ENCODE data around the gene FOXP1. TPM values are rescaled to one million over a fixed set of nuclear protein-coding genes. Genes with fewer than 3 reads are reported as not detected.
A peak's percentile ranks its signal among the peaks of the same experiment; 100 is the strongest.

The FOXP1 gene
- total RNA-seq, 1 donor from 2014 or later = 72.3 TPM

DNA sequence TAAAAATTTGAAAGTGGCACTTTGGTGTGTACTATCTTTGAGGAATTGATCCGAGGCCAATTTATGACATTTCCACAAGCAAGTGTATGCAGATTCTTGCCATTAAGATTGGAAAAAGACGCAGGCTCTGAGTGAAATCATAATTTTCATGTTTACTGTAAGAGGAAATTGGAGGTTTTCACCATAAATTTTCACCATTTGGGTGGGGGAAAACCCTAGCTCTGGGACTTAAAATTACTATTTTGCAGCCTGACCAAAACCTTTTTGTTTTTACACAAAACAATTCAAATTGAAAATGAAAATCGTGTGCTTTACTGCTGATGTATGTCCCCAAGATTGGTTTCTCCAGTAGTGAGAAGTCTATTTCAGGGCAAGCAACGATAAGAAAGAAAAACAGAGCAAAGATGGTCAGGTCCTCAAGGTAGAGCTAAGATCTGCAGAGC lies 282.6 kb downstream of the FOXP1 start:
- DNase-seq = no peak

DNA sequence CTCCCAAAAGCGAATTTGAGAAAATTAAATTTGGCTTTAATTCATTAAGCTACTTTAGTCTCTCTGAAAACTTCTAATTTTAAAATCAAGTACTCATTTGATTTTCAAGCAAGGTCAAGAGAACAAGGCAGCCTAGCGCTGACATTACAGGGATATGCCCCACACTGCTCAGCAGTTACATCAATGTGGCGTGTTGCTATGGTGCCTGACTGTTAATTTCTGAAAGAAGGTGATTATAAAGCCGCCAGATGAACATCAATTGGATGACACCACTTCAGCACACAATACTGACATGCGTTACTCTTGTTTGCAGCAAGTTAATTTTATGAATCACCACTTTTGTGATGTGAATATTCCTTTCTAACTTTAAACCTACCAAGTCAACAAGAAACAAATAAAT lies 284.4 kb downstream of the FOXP1 start:
- no peak for DNase-seq

DNA sequence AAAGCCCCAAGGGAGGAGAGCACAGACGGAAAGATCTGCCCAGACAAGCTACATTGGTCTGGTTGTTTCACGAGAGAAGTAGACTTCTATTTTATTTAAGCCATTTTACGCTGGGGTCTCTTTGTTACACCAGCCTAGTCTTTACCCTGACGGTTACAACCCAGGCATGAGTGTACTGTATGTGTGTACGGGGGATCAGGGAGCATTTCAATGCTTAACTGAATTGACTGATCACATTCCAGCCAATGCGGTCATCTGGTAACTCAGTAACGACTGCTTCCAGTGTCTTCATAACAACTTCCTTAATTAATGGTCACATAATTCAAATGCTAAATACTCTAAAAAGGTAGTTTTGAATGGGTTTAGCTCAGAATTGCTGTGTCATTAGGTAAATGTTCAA lies 288.6 kb downstream of the FOXP1 start:
- DNase-seq = no peak

DNA sequence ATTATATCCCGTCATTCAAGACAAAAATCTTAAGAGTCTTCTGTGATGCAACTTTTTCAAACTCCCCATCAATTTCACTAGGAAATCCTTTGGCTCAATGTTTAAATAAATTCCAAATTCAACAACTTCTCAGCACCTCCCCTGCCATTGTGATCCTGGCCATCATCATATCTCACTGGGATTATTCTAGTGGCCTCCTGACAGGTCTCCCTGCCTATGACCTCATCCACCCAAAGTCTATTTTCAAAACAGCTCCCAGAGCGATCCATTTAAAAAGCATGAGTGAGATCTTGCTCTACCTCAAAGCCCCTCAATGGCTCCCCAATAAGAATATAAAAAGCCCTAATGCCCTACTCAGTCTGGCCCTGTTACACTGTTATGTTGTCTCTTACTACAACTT lies 293.2 kb downstream of the FOXP1 start:
- DNase-seq = no peak

DNA sequence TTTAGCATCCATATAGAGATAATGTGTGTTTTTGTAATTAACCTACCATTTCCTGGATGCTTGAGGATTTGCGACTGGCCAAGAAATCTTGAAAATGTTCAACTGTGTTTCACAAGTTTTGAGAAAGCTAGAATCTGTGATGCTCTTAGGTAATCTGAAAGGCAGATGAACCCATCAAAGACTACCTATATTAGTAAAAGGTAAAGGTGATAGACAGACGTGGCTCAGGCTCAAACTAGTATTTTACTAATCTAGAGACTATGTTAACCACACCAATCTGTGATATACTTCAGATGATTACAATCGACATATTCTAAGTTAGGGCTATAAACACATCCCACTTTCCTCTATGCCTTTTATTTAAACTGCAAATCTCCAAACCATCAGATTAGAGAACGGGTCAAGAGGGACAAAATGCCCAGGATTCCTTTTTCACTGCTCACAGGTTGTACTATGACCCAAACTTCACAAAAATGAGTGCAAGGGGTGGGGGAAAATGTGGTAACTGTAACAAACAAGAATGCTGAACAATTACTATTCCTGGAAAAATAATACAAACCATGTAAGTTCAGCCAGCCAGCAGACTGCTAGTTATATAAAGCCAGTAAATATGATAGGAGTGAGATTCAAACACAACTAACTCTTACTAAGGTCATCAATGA lies 295.1 kb downstream of the FOXP1 start:
- DNase-seq = no peak

DNA sequence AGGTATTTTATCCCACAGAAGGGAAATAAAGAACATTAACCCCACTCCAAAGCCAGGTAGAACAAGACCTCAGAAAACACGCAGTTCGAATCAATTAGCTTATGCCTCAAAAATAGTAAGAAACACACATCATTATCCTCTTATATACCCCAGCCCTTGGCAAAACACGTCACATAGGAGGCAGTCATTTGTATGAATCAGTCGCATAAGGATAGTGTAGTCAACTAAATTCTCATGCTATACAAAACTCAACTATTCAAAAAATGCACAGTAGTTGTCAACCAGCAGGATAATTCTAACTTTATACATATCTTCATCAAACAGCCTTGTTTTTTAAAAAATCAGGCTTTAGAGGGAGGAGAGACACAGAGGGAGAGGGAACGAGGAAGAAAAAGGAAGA lies 298.4 kb downstream of the FOXP1 start:
- no peak for DNase-seq

DNA sequence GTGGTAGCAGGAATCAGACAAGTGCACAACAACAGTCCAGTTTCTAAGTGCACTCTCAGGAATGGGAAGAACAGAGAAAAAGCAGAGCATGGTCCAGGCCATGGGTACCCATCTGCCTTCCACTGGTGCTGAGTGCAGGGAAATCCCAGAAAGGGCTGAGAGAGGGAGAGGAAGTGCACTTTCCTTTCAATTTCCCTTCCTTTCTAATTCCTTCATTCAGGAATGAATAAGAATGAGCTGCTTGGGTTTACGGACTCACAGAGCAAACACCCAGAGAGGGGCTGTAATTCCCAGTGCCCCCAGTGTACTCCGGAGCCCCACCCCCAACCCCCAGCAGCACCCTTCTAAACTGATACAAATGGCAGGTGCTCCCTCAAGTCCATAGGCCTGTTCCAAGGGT lies 300.6 kb downstream of the FOXP1 start:
- no peak for DNase-seq

DNA sequence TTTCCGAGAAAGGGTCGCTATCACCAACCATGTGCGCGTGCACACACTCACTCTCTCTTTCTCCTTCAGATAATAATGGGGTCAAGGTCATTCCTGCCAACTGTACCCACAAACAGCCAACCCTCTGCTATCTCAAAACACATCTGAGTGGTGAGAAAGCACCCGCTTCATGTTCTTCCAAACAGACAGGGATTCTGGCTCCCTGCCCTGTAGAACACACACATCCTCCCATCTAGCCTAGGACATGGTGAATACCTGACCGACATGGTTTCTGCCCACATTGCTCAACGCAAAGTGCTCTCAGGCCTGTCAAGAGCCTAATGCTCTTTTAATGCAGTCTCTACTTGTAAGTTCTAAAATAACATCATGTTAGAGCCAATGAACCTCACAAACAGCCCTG lies 302.2 kb downstream of the FOXP1 start:
- DNase-seq = no peak

DNA sequence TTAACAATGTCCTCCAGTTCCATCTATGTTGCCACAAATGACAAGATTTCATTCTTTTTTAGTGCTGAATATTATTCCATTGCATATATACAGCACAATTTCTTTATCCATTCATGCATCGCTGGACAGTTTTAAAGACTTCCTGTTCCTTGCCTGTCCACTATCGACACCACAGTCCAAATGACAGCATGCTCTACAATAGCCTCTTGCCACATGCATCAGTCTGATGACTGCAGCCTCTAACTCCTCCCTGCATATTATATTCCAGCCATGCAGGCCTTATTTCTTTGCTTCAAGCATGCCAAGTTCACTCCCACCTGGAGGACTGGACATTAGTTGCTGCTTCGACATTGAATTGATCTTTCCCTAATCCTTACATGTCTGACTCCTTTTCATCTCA lies 306.2 kb downstream of the FOXP1 start:
- DNase-seq = no peak

DNA sequence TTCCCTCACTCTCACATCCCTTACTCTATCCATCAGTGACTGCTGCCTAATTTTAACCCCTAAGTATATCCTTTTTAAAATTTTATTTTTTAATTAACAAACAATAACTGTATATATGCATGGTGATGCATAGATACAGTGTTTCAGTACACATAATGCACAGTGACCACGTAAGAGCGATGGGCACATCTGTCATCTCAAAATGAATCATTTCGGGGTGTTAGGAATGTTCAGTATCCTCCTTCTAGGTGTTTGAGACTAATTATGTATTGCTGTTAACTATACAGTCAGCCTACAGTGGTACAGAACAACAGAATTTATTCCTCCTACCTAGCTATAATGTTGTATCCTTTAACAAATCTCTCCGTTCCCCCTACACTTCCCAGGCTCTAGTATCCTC lies 307.0 kb downstream of the FOXP1 start:
- DNase-seq = no peak

DNA sequence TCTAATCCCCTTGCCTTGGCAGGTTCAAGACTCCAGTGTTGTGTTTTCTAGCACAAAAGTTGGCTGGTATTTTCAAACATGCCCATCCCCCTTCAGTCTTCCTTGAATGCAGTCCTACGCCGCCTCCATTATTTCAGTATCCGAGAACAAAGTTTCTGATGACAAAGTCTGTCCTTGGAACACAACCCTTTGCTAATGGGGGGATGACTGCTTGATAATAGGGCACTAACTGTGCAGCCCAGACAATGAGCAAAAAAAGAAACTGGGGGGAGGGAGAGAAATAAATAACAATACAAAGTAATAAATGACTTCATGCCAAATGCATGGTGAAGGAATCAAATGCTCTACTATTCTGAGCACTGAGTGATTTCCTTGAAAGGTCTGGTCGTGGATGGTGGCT lies 310.1 kb downstream of the FOXP1 start:
- no peak for DNase-seq

DNA sequence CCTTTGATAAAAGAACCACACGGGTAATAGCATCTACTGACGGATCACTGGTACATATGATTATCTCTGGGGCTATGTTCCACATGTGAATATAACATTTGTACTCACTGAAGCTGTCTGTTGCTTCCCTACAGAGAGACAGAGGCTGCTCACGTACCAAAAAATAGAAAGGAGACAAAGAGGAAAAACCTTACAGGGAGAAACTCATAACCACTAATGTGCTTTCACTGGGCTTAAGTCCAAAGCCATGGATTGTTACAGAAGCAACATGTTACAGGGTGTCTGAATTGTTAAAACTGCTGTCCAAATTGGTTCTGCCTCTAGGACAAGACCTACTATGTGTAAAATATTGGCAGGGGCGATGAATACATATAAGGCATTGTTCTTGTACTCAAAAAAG lies 311.9 kb downstream of the FOXP1 start:
- no peak for DNase-seq

DNA sequence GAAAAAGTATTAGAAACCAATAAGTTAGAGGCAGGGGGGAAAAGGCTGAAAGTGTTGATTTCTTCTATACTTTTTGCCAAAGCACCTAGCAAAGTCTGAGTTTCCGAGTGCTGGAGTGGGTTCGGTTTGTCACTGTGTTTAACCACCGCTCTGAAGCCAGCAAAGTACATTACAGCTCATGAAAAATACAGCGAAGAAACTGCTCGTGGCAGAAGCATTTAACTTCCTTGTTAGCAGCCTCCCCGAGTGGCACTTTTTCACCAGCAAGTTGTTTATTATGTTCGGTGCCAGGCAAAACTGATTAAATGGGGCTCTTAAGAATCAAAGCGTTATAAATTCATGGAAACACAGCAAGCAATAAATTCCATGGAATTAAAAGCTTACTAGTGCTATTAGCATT lies 313.6 kb downstream of the FOXP1 start:
- no peak for DNase-seq

DNA sequence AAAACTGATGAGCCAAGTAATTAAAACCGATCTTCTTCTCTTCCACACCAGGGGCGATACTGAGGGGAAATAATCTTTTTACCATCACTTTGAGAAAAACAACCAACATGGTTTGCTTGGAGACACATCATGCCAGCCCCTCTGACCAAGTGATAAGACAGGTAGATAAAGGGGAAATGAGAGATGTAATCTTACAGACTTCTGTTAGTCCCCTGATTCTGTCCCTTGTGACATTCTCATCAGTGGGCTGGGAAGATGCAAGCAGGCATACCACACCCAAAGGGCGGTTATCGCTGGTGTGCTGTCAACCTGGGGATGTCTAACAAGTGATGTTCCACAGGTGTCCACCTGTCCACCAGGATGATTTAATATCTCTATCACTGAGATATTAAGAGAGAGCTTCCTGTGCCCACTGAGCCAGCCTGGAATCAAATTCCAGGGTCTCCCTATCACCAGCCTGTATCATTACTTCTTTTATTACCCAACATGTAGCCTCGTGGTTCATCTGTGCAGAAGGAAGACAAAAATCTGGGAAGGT lies 315.0 kb downstream of the FOXP1 start:
- no peak for DNase-seq

DNA sequence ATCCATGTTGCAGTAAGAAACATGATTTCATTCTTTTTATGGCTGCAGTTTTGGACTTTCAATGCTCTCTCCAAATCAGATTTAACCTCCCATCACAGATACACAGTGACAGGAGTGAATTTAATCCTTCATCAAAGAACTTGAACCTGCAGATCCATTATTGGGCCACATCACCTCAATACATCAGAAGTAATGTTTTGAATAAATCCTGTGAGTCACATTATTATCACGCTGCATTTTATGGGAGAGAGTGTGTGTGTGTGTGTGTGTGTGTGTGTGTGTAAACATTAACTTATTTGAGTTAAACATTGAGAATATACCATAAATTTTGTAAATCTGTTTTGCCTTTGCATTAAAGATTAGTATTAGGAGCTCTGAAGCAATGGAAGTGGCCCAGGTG lies 316.7 kb downstream of the FOXP1 start:
- no peak for DNase-seq

DNA sequence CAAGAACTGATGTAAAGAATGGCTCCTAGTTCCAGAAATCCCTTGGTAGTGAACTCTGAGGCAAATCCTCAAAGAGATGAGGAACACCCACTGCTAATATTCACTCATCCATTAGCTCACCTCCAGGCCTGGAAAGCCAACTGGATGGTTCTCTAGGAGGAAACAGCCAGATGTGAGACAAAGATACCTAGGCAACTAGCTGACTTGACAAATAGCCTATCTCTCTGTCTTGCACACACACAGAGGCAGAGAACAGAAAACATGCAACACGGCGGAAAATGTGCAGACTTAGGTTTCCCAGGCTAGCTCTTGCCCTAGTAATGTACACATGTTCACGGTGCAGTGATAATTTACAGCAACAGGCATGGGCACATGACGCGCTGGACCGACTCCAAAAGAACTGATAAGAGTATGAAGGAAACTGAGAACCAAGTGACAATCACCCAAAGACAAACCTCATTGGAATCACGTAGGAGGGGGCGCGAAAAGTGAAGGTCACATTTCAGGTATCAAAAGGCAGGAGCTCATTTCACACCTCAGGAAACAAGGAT lies 318.1 kb downstream of the FOXP1 start:
- DNase-seq = no peak

DNA sequence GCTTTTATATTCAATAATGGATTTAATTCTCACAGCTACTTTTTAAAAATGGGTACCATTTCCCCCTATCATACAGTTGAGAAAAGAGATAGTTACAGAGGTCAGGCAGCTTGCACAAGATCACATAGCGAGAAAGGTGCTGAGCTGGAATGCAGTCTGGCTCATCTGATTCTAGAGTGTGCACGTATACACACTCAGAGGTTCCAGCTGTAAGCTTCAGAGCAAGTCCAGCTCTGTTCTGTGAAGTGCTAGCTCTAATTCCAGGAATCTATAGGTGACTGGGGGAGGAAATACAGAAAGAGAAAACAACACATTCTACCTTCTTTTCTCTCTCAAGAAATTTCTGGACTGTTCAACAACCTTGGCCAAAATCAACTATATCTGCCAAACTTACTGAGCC lies 318.7 kb downstream of the FOXP1 start:
- no peak for DNase-seq

DNA sequence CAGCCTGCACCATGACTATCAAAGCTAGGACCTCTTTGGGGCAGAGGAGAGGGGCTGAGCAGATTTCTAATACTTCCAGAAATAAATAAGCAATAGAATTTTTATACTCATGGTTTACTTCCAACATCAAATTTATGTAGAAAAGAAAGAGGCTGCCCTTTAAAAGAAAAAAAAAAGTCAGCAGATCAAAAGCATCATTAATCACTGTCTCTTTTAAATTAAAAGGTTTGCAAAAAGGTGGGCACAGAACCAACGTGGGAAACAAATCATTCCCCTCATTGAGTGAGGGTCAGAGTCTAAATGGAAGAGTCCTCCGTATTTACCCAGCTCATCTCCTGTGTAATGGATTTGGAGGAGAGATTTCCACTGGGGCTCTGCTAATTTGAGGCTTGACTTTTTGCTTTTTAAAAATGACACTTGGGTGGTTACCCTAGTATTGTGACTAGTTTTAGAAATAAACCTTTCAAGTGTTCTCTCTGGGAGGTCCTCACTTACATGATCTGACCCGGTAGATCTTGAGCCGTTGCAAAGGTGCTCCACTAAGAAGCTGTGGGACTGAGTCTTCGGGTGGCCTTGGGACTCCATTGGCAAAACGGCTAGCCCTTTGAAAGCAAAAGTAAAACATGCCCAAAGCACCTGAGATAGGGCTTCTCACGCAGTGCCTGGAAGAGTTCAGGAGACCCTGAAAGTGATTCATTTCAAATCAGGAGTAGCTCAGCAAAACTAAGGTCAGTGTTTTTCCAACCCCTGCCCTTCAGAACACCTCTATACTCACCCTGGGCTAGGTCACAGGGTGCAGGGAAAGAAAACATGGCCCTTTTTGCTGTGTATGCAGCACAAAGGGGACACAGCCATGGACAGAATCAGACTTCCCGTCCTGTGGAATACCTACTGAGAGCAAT lies 320.9 kb downstream of the FOXP1 start:
- peak; percentile 17 for DNase-seq

DNA sequence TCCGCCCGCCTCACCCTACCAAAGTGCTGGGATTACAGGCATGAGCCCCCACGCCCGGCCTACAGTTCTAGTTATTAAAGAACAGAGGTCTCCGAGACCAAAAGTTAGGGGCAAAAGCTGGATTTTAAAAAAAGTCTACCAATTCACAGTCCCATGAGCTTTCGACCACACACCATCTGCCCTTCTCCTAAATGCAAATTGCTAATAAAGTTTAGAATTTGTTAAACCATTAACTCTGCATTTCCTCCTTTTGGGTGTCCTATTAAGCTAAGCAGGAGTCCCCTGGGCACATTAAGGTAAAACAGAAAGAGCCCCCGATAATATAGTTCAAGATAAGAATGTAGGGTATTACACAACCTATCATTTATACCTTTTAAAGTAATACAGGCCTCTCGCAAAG lies 322.7 kb downstream of the FOXP1 start:
- DNase-seq = no peak

DNA sequence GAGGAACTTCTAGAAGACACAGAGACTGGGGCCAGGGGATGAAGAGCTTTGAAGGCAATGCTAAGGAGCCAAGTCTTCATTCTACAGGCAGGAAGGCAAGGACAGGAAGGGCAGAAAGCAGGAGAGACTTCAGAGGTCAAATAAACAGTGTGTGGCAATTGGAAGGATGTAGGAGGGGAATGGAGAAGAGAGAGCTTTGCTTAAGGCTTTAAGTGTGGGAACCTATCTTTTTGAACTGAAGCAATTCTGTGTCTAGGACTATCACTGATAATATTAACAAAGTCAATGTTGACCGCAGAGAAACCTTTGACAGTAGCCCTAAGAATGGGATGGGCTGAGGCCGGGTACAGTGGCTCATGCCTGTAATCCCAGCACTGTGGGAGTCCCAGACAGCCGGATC lies 325.0 kb downstream of the FOXP1 start:
- peak; percentile 25 for DNase-seq

DNA sequence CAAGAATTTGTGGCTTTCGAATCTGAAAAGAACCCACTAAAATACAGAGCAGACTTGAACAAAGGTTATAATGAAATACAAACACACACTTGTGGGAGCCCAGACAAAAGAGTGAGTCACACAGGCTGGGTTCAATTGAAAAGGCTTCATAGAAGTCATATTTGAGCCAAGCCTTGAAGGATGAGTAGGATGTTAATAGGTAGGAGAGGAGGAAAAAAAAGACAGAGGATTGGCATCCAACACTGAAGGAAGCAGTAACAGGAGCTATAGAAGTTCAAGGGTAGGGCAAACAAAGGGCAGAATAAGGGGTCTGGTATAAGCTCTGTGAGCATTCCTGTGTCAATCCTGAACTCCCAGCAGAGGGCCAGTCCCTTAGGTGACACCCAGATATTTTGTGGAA lies 325.4 kb downstream of the FOXP1 start:
- DNase-seq = peak; percentile 74

DNA sequence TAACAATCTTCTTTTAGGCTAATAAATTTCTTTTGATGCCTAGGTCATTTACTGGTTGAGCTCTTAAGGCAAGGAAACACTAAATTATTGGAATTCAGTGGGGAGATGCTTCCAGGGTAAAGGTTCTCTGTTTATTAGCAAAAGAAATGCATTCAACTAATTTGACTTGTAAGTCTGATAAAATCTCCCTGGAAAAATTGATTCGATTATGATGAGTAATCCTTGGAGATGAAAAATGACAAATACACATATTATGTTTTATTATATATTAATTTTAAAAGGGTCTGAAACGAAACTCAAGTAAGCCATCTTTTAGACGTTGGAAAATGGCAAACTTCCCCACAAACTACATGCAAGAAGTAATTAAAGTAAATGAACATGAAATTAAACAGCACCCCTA lies 328.0 kb downstream of the FOXP1 start:
- no peak for DNase-seq

DNA sequence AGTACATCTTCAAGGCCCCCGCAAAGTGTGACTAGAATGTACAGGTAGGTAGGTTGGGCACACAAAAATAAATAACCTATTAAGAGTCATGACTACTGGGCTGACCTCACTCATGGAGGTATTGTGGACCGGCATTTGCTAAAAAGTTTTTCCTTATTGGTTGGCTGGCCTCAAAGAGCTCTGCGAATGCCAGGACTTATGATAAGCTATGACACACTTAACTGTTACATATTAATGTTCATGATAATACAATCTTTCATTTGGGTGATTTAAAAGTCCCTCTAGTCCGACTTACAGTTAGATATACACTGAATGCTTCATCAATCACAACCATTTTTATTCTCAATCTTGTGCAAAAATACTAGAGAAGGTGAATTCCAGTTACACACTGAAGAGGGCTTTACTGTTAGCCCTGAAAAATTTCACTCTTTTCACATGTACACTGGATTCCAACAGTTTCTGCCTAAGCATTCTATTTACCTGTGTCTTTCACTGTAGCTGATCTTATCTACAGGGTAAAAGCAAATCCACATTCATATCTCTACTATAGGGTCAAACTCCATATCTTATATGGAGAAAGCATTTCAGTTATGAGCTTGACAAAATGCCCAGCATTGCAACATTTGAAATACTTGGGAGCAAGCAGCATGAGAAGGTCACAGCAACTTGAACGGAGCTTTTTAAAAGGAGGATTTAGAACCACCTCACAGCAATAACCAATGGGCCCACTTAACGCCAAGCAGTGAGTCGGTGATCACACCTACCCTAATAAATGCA lies 329.1 kb downstream of the FOXP1 start:
- no peak for DNase-seq
